Measurements from ENCODE around the gene LFNG. TPM values are rescaled to one million over a fixed set of nuclear protein-coding genes. Genes with fewer than 3 reads are reported as not detected.

The LFNG gene
- total RNA-seq, 1 experiment from 2014 or later, result 0.19 TPM

DNA sequence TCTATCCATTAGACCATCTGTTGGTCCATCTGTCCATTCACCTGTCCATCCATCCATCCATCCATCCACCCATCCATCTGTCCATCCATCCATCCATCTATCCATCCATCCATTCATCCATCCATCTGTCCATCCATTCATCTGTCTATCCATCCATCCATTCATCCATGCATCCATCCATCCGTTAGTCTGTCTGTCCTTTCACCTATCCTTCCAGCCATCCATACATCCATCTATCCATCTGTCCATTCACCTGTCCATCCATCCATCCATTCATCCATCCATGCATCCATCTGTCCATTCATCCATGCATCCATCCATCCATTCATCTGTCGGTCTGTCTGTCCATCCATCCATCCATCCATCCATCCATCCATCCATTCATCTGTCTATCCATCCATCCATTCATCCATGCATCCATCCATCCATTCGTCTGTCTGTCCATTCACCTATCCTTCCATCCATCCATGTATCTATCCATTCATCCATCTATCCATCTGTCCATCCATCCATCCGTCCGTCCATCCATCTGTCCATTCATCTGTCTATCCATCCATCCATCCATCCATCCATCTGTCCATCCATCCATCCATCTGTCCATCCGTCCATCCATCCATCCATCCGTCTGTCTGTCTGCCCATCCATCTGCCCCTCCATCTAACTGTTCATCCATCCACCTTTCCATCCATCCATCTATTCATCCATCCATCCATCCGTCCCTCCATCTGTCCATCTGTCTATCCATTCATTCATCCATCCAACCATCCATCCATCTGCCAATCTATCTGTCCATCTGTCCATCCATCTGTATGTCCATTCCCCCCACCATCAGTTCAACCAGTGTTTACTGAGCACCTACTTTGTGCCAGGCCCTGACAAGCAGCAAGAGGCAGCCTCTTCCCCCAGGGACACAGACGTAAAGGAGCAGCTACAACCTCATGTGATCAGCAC is 4.8 kb upstream of the LFNG start:
- Histone ChIP-seq H4K20me1 (ENCODE audit: insufficient read depth, low read depth, low read length) (no peaks in the 10 kb centered on the region), H3K4me1 (ENCODE audit: low read length) (peaks cover 23% of the 10 kb centered on the region), H3K9me3 (ENCODE audit: low read length) (no peaks in the 10 kb centered on the region)

DNA sequence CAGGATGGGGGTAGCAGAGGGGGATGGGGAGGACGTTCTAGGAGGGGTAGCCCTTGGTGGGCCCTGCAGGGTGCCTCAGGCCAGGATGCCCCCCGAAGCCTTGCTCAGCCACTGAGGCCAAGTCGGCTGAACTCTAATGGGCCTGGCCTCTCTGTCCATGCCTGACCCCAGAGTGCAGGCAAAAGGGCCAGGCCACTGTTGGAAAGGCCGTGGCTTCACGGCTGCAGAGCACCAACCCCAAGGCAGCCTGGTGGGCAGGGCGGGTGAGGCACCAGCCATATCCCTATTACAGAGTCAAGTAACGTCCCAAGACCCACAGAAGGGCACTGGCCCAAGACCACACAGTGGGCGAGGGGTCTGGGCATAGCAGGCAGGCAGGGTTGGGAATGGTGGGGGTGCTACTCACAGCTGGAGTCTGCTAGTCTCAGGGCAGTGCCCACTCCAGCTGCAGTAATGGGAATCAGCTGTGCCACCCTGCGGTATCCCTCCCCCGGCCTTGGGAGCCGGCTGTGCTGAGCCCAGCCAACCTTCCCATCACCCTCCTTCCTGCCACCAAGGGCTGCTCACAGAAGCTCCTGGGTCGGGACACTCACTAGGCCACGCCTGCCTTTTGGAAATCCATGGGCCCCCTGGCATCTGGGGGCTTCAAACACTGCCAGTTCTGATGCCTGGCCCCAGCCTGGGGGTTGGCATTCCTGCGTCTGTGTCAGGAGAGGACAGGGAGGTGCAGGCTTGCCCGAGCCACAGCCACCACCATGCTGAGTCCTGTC is 4.0 kb upstream of the LFNG start:
- Histone ChIP-seq H3K9ac (ENCODE audit: low read length) (no peak overlapping the region), H4K20me1 (ENCODE audit: insufficient read depth, low read depth, low read length) (no peaks in the 10 kb centered on the region), H2AFZ (ENCODE audit: low read length) (no peak overlapping the region), H3K9me3 (ENCODE audit: low read length) (no peaks in the 10 kb centered on the region), H3K27ac (ENCODE audit: low read length) (no peak overlapping the region), H3K4me1 (ENCODE audit: low read length) (peaks cover 29% of the 10 kb centered on the region), H3K79me2 (ENCODE audit: low read length) (no peaks in the 10 kb centered on the region), H3K4me2 (ENCODE audit: low read depth, low read length, poor library complexity, severe bottlenecking) (no peak overlapping the region), H3K4me3 (ENCODE audit: low read length) (no peak overlapping the region), H3K9me2 (replicated peaks; ENCODE audit: insufficient read depth, low read length) (no peaks in the 10 kb centered on the region), H3K27me3 (ENCODE audit: low read length) (no peaks in the 10 kb centered on the region), H3K36me3 (ENCODE audit: insufficient read depth, low read length) (no peaks in the 10 kb centered on the region)
- DNase-seq, result no peak

More for the DNA sequence above, 4.8 kb upstream of the LFNG start:
- H3K27ac ChIP-seq (ENCODE audit: low read length), result no peak overlapping the region
- H3K9ac ChIP-seq (ENCODE audit: low read length), result no peak overlapping the region
- H3K4me2 ChIP-seq (ENCODE audit: low read depth, low read length, poor library complexity, severe bottlenecking), result no peak overlapping the region
- no peaks in the 10 kb centered on the region for H3K36me3 ChIP-seq (ENCODE audit: insufficient read depth, low read length)
- DNase-seq, result no peak
- H3K79me2 ChIP-seq (ENCODE audit: low read length), result no peaks in the 10 kb centered on the region
- no peaks in the 10 kb centered on the region for H3K27me3 ChIP-seq (ENCODE audit: low read length)
- H3K4me3 ChIP-seq (ENCODE audit: low read length), result no peak overlapping the region
- H2AFZ ChIP-seq (ENCODE audit: low read length), result no peak overlapping the region
- H3K9me2 ChIP-seq (replicated peaks; ENCODE audit: insufficient read depth, low read length), result no peaks in the 10 kb centered on the region

DNA sequence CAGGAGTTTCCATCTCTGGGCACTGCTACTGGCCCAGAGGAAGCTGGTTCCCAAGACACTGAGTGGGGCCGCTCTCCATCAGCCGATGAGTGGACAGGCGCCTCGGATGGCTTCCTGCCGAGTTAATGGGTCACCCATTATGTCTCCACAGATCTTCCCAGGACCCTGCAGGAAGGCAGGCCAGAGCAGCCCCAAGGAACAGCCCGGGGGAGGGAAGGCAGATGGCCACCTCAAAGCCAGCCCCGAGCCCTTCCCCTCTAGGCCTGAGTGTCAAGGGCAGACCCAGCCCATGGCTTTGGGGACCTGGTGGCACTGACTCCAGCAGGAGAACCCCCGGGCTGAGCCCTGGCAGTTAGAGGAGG is 3.4 kb upstream of the LFNG start:
- Histone ChIP-seq H2AFZ (ENCODE audit: low read length) (no peak overlapping the region), H3K4me1 (ENCODE audit: low read length) (peaks cover 25% of the 10 kb centered on the region), H3K9me2 (replicated peaks; ENCODE audit: insufficient read depth, low read length) (no peaks in the 10 kb centered on the region), H3K4me2 (ENCODE audit: low read depth, low read length, poor library complexity, severe bottlenecking) (no peak overlapping the region), H3K4me3 (ENCODE audit: low read length) (no peak overlapping the region), H3K36me3 (ENCODE audit: insufficient read depth, low read length) (no peaks in the 10 kb centered on the region), H3K27me3 (ENCODE audit: low read length) (no peaks in the 10 kb centered on the region), H3K9ac (ENCODE audit: low read length) (no peak overlapping the region), H4K20me1 (ENCODE audit: insufficient read depth, low read depth, low read length) (no peaks in the 10 kb centered on the region), H3K9me3 (ENCODE audit: low read length) (no peaks in the 10 kb centered on the region), H3K27ac (ENCODE audit: low read length) (no peak overlapping the region), H3K79me2 (ENCODE audit: low read length) (no peaks in the 10 kb centered on the region)
- no peak for DNase-seq

DNA sequence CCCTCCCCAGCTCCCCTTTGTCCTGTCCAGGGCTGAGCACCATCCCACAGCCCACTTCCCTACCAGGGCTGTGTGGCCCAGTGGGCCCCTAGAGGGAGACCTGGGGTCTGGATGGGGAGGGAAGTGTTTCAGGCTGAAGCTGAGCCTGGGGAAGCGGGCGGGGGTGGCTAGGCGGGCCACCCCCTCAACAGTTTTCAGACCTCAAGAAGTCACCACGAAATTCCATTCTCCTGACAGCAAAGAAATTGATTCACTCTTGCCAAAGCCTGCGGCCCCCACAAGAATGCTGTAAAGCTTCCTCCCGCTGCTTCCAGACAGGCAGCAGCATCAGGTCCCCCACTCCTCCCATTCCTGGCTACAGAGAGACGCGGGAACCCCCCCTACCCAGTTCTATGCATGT is 2.5 kb upstream of the LFNG start:
- no peaks in the 10 kb centered on the region for H3K9me3 ChIP-seq (ENCODE audit: low read length)
- H2AFZ ChIP-seq (ENCODE audit: low read length), result no peak overlapping the region
- H3K9ac ChIP-seq (ENCODE audit: low read length), result no peak overlapping the region
- no peaks in the 10 kb centered on the region for H3K27me3 ChIP-seq (ENCODE audit: low read length)
- no peaks in the 10 kb centered on the region; the same call in 1 of the 2 replicates for H4K20me1 ChIP-seq (ENCODE audit: insufficient read depth, low read depth, low read length)
- peaks cover 18% of the 10 kb centered on the region for H3K4me1 ChIP-seq (ENCODE audit: low read length)
- H3K27ac ChIP-seq (ENCODE audit: low read length), result no peak overlapping the region
- no peaks in the 10 kb centered on the region for H3K9me2 ChIP-seq (replicated peaks; ENCODE audit: insufficient read depth, low read length)
- DNase-seq, result no peak
- H3K4me2 ChIP-seq (ENCODE audit: low read depth, low read length, poor library complexity, severe bottlenecking), result no peak overlapping the region
- no peak overlapping the region for H3K4me3 ChIP-seq (ENCODE audit: low read length)
- H3K79me2 ChIP-seq (ENCODE audit: low read length), result no peaks in the 10 kb centered on the region
- no peaks in the 10 kb centered on the region for H3K36me3 ChIP-seq (ENCODE audit: insufficient read depth, low read length)

DNA sequence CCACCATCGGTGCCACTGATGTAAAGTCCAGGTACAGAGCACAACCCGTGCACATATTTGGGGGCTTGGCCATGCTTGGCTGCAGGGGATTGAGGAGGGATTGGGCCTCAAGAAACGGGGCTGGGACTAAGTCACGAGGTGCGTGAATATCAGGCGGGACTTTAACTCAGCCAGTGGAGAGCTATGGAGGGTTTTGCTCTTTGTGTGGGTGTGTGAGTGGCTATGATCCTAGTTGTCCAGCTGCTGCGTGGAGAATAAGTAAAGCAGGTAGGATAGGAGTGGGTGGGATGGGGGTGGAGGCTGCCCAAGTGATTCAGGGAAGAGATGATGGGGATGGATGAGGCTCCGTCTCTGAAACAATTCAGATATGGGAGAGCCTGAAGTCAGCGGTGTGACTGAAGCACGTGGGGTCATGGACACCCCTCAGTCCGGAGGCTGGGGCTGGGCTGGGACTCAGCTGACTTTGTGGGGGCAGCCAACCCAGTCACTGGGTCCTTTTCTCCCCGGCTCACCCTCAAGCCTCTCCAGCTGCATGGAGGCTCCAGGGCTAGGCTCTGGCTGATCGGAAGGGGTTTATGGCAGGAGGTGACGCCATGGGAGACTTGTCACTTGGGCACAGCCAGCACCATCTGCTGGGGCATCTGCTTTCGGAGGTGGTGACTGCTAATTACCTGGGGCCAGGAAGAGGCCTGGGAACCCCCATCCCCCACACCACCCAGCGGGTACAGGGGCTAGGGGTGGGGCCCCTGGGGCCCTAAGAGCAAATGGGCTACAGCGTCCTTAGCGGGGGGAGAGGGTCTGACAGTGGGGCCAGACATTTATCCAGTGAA is 1.7 kb upstream of the LFNG start:
- no peak overlapping the region for H3K4me2 ChIP-seq (ENCODE audit: low read depth, low read length, poor library complexity, severe bottlenecking)
- H3K9ac ChIP-seq (ENCODE audit: low read length), result no peak overlapping the region
- no peaks in the 10 kb centered on the region for H3K9me2 ChIP-seq (replicated peaks; ENCODE audit: insufficient read depth, low read length)
- H3K79me2 ChIP-seq (ENCODE audit: low read length), result no peaks in the 10 kb centered on the region
- no peak overlapping the region for H3K27ac ChIP-seq (ENCODE audit: low read length)
- H2AFZ ChIP-seq (ENCODE audit: low read length), result no peak overlapping the region
- no peaks in the 10 kb centered on the region for H3K27me3 ChIP-seq (ENCODE audit: low read length)
- H3K9me3 ChIP-seq (ENCODE audit: low read length), result no peaks in the 10 kb centered on the region
- H3K4me3 ChIP-seq (ENCODE audit: low read length), result no peak overlapping the region
- no peaks in the 10 kb centered on the region; the same call in 1 of the 2 replicates for H4K20me1 ChIP-seq (ENCODE audit: insufficient read depth, low read depth, low read length)
- no peak for DNase-seq
- peaks cover 18% of the 10 kb centered on the region for H3K4me1 ChIP-seq (ENCODE audit: low read length)
- no peaks in the 10 kb centered on the region for H3K36me3 ChIP-seq (ENCODE audit: insufficient read depth, low read length)

DNA sequence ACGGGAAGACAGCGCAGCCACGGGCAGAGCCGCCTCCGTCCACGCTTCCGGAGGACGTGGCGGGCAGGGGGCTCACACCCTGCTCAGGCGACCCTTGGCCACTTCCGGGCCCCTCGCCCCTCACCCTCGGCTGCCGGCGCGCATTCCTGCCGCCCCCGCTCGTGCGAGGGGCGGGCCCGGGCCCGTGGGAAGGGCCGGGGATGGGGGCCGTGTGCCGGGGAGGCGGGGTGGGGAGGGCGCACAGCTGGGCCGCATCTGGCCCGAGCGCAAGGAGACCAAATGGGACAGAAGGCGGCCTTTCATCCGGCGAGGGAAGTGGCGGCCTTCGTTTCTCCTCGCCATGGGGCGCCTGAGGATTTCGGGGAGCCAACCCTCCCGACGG is 846 bp upstream of the LFNG start:
- H3K9ac ChIP-seq (ENCODE audit: low read length), result peak overlapping the region; percentile 62
- H3K4me3 ChIP-seq (ENCODE audit: low read length), result peak overlapping the region; percentile 59; the same call in 1 of the 2 replicates
- H3K36me3 ChIP-seq (ENCODE audit: insufficient read depth, low read length), result no peaks in the 10 kb centered on the region
- peaks cover 18% of the 10 kb centered on the region for H3K4me1 ChIP-seq (ENCODE audit: low read length)
- H4K20me1 ChIP-seq (ENCODE audit: insufficient read depth, low read depth, low read length), result no peaks in the 10 kb centered on the region; the same call in 1 of the 2 replicates
- H3K9me3 ChIP-seq (ENCODE audit: low read length), result no peaks in the 10 kb centered on the region
- peak overlapping the region; percentile 76 for H3K4me2 ChIP-seq (ENCODE audit: low read depth, low read length, poor library complexity, severe bottlenecking)
- no peaks in the 10 kb centered on the region for H3K27me3 ChIP-seq (ENCODE audit: low read length)
- no peaks in the 10 kb centered on the region for H3K9me2 ChIP-seq (replicated peaks; ENCODE audit: insufficient read depth, low read length)
- no peaks in the 10 kb centered on the region for H3K79me2 ChIP-seq (ENCODE audit: low read length)
- 0 out of 2 replicates have a peak overlapping the region, but pooled peaks have one; percentile 53 for H2AFZ ChIP-seq (ENCODE audit: low read length)
- no peak for DNase-seq
- H3K27ac ChIP-seq (ENCODE audit: low read length), result no peak overlapping the region

DNA sequence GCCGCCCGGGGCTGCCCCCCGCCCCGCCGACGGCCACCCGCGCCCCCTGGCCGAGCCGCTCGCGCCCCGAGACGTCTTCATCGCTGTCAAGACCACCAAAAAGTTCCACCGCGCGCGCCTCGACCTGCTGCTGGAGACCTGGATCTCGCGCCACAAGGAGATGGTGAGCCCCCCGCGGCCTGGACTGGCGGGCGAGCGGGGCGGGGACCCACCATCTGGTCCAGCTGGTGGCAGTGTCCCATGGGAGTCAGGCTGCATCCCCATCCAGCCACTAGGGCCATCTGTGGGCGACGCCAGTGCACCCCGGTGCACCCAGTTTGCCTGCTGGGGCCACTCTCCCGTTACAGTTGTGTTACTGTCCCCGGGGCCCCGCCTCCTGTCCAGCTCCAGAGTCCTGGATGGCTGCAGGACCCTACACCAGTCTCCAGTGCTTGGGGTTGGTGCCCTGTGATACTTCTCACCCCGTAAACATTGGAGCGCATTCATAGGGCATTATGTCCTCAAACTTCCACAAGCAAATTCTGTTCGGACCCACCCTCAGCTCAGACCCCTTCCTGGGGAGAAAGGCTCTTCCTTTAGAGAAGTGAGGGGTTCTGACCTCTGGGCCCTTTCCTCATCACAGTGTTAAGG is 672 bp downstream of the LFNG start:
- no peak for DNase-seq
- Histone ChIP-seq H3K4me3 (ENCODE audit: low read length) (peak overlapping the region; percentile 44; the same call in 1 of the 2 replicates), H3K79me2 (ENCODE audit: low read length) (no peaks in the 10 kb centered on the region), H3K36me3 (ENCODE audit: insufficient read depth, low read length) (no peaks in the 10 kb centered on the region), H3K27ac (ENCODE audit: low read length) (no peak overlapping the region), H3K9ac (ENCODE audit: low read length) (0 out of 2 replicates have a peak overlapping the region, but pooled peaks have one; percentile 33), H2AFZ (ENCODE audit: low read length) (no peak overlapping the region), H3K4me2 (ENCODE audit: low read depth, low read length, poor library complexity, severe bottlenecking) (peak overlapping the region; percentile 59), H3K27me3 (ENCODE audit: low read length) (no peaks in the 10 kb centered on the region), H3K4me1 (ENCODE audit: low read length) (peaks cover 18% of the 10 kb centered on the region), H3K9me2 (replicated peaks; ENCODE audit: insufficient read depth, low read length) (no peaks in the 10 kb centered on the region), H4K20me1 (ENCODE audit: insufficient read depth, low read depth, low read length) (no peaks in the 10 kb centered on the region; the same call in 1 of the 2 replicates), H3K9me3 (ENCODE audit: low read length) (no peaks in the 10 kb centered on the region)
